Activated CD8-positive, alpha-beta memory T cell treated with anti-CD3 and anti-CD28 coated beads, Interleukin-2, amount 50 U/mL, for 1 hour (primary cell): ENCODE data around the gene TMEM178B.

Source experiments
- DNase-seq: peaks from one replicate; pipeline ENCODE4 v3.0.0-alpha.2; 2020; ENCODE audit errors: extremely low read depth

TMEM178B gene

GRCh38 chr7:141466151-141466904, 392.5 kb downstream of the TMEM178B start:
- DNase-seq = no peak

- DNase-seq = no peak
Observed at GRCh38 chr7:141468341-141468740, 394.5 kb downstream of the TMEM178B start.

GRCh38 chr7:141475679-141476078, 401.8 kb downstream of the TMEM178B start:
- DNase-seq = no peak

GRCh38 chr7:141477865-141478264, 404.0 kb downstream of the TMEM178B start:
- no peak for DNase-seq

GRCh38 chr7:141478845-141479244, 405.0 kb downstream of the TMEM178B start:
- DNase-seq = no peak

GRCh38 chr7:141480953-141481352, 407.1 kb downstream of the TMEM178B start:
- no peak for DNase-seq

- DNase-seq = no peak
Observed at GRCh38 chr7:141481971-141482370, 408.1 kb downstream of the TMEM178B start.

GRCh38 chr7:141483044-141483443, 409.2 kb downstream of the TMEM178B start:
- DNase-seq = no peak

- DNase-seq = no peak
Observed at GRCh38 chr7:141484907-141485306, 411.0 kb downstream of the TMEM178B start.

- no peak for DNase-seq
Observed at GRCh38 chr7:141486959-141487358, 413.1 kb downstream of the TMEM178B start.

- DNase-seq = no peak
Observed at GRCh38 chr7:141490474-141490873, 416.6 kb downstream of the TMEM178B start.

- no peak for DNase-seq
Observed at GRCh38 chr7:141495057-141495456, 421.2 kb downstream of the TMEM178B start.

- no peak for DNase-seq
Observed at GRCh38 chr7:141497391-141497790, 423.5 kb downstream of the TMEM178B start.

- no peak for DNase-seq
Observed at GRCh38 chr7:141500608-141501007, 426.7 kb downstream of the TMEM178B start.

GRCh38 chr7:141501451-141501850, 427.6 kb downstream of the TMEM178B start:
- no peak for DNase-seq

GRCh38 chr7:141511316-141511675, 437.4 kb downstream of the TMEM178B start:
- DNase-seq = no peak

- DNase-seq = no peak
Observed at GRCh38 chr7:141511676-141512396, 438.0 kb downstream of the TMEM178B start.

- no peak for DNase-seq
Observed at GRCh38 chr7:141512597-141512996, 438.7 kb downstream of the TMEM178B start.

GRCh38 chr7:141513720-141514119, 439.9 kb downstream of the TMEM178B start:
- DNase-seq = no peak

GRCh38 chr7:141515941-141516340, 442.1 kb downstream of the TMEM178B start:
- no peak for DNase-seq

GRCh38 chr7:141519623-141520022, 445.8 kb downstream of the TMEM178B start:
- DNase-seq = no peak

- DNase-seq = no peak
Observed at GRCh38 chr7:141522657-141523342, 448.9 kb downstream of the TMEM178B start.
